Activated T-cell treated with anti-CD3 and anti-CD28 coated beads for 4 hours (primary cell): ENCODE results near the gene OR6Y1.

Experiments
- DNase-seq: peaks from one replicate; pipeline ENCODE4 v3.0.0-alpha.2; 2020

The OR6Y1 gene

GRCh38 chr1:158496374-158496773, 57.8 kb downstream of the OR6Y1 start:
- no peak for DNase-seq

GRCh38 chr1:158494796-158495195, 59.4 kb downstream of the OR6Y1 start:
- DNase-seq: no peak
